ENCODE data around the gene HSF5.
A peak's percentile ranks its signal among the peaks of the same experiment; 100 is the strongest.

The HSF5 gene, protein sequence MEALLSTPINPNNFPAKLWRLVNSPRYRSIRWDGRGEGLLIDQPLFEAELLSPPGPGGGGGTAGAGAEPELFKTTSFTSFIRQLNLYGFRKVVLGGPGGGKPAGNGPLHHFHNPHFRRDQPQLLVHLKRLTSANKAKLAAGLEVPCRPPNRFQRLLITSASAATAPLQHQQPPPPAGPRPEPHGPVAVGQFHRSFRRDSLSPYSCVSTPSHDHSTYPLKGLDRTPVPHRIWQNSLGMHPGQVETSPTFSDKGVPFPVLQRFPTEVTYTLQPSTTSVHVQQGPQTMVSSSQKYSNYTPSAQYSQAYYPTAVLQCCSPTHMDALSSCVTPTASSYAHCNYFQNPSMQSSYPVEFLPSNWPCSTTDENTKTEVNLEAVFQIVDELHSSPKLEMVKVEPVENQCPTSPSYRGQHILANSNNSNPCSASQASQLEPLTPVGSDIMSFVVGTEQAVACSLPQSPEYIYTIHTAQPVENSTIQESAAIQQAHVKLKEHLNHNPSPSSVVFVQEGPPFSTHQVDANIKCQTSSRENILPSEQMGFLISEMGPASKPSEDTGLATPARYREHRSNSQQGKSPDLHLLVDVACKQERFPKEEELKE

DNA sequence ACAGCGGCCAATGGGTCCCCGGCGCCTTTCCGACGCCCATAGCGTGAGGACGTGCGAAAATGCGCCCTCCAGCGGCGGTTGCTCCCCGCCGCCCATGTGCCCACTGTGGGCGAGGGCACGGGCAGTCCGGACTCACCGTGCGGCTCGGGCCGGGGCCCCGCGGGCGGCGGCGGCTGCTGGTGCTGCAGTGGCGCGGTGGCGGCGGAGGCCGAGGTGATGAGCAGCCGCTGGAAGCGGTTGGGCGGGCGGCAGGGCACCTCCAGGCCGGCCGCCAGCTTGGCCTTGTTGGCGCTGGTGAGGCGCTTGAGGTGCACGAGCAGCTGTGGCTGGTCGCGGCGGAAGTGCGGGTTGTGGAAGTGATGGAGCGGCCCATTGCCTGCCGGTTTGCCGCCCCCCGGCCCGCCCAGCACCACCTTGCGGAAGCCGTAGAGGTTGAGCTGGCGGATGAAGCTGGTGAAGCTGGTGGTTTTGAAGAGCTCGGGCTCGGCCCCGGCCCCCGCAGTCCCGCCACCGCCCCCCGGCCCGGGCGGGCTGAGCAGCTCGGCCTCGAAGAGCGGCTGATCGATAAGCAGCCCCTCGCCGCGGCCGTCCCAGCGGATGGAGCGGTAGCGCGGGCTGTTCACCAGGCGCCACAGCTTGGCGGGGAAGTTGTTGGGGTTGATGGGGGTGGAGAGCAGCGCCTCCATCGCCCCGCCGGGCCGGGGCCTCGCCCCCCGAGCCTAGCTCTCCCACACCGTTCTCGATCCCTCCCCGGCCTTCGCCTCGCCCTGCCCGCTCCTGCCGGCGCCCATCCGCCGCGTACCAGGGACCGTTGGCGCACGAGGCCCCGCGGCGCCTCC lies at the start of gene HSF5:
TSS of gene HSF5 (minus strand) at position 820 of the 839 bp plus-strand sequence. CDS start at position 686, 134 bp downstream.
- DNase-seq, result no peak

DNA sequence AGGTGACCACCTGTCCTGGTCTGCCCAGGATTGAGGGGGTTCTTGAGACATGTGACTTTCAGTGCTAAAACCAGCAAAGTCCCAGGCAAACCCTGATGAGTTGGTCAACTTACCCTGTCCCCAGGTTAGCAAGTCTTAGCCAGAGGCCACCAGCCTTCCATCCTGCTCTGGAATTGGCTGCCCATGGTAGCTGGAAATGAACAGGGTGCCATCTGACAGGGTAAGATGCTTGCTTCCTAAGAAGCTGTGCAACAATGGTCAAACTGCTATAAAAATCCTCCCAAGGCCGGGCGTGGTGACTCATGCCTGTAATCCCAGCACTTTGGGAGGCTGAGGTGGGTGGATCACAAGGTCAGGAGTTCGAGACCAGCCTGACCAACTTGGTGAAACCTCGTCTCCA lies 49.1 kb upstream of the HSF5 start:
- DNase-seq, result no peak

- no peak for DNase-seq
Observed at GRCh38 chr17:58536542-58536941, 48.3 kb upstream of the HSF5 start.

GRCh38 chr17:58535431-58535830 lies 47.2 kb upstream of the HSF5 start:
- DNase-seq, result no peak

GRCh38 chr17:58534901-58535421 lies 46.8 kb upstream of the HSF5 start:
- no peak for DNase-seq

GRCh38 chr17:58534331-58534730 lies 46.1 kb upstream of the HSF5 start:
- no peak for DNase-seq

GRCh38 chr17:58533616-58534188 lies 45.5 kb upstream of the HSF5 start:
- no peak for DNase-seq

- DNase-seq, result no peak
Observed at GRCh38 chr17:58532555-58532951, 44.3 kb upstream of the HSF5 start.

DNA sequence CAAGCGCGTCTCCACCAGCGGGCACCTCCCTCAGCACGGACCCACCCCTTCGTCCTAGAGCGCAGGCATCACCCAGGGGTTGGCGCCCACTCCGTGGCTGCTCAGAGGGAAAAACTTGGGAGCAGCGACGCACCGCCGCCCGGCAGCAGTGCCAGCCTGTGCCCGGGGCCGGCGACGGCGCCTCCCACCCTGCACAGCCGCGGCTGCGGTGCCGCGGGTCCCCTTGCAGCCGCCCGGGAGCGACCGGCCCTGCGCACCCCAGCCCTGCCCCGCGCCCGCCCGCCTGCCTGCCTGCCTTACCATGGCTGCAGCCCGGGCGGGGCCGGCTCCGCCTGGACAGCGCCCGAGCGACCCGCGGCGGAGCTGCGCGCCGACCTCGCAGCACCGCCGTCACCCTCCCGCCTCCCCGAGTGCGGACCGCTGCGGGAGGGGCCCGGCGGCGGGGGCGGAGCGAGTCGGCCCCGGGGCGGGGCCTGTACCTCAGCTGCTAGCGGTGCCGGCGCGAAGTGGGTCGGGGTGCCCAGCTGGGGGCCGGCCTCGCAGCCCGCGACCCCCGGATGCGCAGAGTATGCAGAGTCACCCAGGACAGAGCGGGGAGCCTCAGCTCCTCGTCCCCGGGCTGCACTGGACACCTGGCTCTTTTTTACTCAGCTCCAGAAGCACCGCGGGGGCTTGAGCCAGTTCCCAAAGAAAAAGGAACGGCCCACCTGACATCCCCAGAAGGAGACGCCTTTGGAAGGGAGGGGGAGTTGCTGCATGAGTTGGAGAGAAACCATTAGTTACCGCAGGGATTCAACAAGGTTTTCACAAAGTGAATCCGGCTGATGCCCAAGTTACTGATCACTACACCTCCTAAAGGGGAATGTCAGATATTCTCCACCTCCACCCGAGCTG lies 43.7 kb upstream of the HSF5 start:
- DNase-seq, result peak; percentile 66

DNA sequence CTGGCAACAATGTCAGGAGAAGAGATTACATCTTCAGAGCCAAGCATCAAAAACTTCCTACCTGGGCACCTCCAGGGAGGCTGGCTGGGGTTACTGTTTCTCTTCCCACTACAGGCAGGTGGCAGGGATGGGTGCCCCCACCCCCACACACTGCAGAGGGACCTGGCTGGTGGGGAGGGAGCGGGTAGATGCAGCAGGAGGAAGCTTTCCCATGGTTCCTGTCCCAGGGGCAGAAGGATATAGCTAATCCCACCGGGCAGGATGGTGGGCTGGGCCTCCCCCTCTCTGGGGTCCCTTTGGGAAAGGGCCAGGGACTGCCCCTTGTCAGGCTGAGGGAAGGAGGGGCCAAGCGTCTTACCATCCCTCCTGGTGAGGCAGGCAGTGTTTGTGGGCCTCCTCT lies 42.9 kb upstream of the HSF5 start:
- DNase-seq, result no peak

GRCh38 chr17:58530655-58531054 lies 42.4 kb upstream of the HSF5 start:
- DNase-seq, result no peak

DNA sequence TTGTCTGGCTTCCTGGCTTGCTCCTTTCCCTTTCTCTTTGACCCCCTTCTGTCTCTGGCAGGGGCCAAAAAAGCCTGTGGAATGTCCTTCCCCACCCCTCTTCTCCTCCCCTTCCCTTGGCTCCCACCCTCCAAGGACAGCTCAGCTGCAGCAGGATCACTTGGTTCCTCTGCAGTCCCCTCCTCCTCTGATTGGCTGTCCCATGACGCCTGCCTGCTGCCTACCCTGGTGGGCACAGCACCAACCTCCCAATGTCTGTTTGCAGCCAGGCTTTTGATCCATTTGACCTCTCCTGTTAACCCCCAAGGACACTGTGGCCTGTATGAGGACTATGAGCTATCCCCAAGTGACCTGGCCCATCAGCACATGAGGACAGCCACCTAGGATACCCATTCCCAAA lies 41.1 kb upstream of the HSF5 start:
- no peak for DNase-seq

DNA sequence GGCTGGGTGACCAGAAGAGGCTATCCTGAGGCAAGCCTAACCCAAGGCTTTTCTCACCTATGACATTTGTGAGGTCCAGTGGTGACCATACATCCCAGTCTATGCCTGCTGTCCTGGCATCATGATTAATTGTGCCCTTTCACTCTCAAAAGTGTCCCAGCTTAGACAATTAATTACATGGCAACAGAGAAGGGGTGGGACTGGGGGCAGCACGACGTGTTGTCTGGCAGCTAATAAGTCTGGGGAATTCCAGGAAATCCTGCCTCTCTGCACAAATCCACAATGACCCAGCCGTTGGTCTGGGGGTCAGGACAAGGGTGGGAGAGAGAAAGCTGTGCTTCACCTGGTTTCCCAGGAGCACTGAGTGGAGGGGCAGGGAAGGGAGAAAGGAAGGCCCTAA lies 40.2 kb upstream of the HSF5 start:
- DNase-seq, result no peak

- DNase-seq, result no peak
Observed at GRCh38 chr17:58527949-58528348, 39.7 kb upstream of the HSF5 start.

DNA sequence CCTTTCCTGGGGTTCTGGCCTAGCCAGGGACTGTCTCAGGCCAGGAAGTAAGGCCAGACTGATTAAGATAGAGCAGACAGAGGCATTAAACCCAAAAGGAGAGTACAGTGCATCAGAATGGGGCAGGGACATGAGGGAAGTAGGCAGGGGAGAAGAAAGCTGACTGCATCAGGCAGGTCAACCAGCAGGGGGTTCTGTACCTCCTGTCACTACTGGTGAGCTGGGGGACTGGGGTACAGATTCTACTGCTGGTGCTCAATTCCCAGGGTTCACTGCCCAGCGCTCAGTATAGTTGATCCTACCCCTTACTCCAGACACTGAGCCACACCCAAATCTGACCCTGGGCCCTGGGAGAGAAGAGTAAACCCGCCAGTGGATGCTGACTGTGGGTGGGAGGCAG lies 39.1 kb upstream of the HSF5 start:
- no peak for DNase-seq

DNA sequence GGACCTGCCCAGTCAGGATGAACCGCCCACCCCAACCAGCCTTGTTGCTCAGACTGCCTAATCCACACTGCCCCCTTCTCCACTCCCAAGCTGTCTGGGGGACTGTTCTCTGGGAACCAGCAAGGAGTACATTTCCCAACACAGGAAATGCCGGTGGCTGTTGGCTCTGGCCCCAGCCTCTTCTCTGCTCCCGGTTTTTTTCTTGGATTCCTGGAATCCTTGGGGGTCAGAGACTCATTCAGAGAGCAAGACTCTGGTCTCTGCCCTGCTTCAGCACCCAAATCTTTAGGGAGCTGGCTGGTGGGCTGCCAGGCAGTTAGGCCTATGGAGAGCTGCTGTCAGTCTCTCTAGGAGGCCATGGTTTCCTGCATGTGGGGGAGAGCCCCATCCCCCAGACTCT lies 37.0 kb upstream of the HSF5 start:
- no peak for DNase-seq

GRCh38 chr17:58521680-58522079 lies 33.5 kb upstream of the HSF5 start:
- DNase-seq, result no peak

GRCh38 chr17:58520843-58521430 lies 32.7 kb upstream of the HSF5 start:
- peak; percentile 47 for DNase-seq

DNA sequence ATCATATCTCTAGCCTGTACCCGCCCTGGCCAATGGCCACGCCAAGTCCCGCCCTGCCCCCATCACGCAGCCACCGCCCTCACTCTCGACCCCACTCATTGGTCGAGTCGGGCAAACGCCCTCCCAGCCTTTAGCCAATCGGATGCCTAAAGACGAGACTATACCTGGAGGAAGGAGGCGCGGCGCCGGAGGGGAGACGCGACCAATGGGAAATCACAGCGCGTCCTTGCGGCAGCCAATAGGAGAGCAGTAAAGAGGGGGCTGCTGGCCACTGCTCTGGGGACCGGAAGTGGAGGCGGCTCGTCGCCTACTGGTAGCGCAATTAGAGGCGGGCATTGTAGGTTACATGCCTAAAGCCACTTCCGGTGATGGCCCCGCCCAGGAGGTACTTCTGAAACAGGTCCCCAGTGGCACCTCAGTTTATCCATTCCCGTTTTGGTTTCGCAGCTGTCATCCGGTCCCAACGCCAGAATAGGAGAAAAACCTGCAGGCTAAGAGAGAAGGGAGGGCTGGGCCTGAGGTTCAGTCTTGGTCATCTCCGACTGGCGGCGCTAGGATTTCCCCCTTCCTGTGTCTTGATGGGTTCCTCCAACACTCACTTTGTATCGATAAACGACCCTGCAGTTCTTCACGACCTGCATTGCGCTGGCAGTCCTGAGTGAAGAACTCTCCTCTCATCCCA lies 29.9 kb upstream of the HSF5 start:
- DNase-seq, result peak; percentile 100

GRCh38 chr17:58517378-58517927 lies 29.2 kb upstream of the HSF5 start:
- no peak for DNase-seq
